ENCODE results near the gene RASAL1.

The RASAL1 gene

GRCh38 chr12:113058553-113058952 is 77.0 kb downstream of the RASAL1 start:
- peaks cover 4% of the 10 kb centered on the region for H3F3A ChIP-seq (ENCODE audit: insufficient read depth, low read length)
- H3K27ac ChIP-seq (ENCODE audit: low read depth, low read length, poor library complexity, severe bottlenecking), result peak overlapping the region; percentile 99
- peak overlapping the region; percentile 85 for H3K9ac ChIP-seq (ENCODE audit: low read length)
- no peaks in the 10 kb centered on the region for H3K9me3 ChIP-seq (ENCODE audit: low read length)
- no peak overlapping the region for H2AFZ ChIP-seq (ENCODE audit: low read length)
- no peaks in the 10 kb centered on the region for H3K9me2 ChIP-seq (ENCODE audit: low read depth, low read length)
- H3K27me3 ChIP-seq (ENCODE audit: insufficient read depth, low read length), result no peaks in the 10 kb centered on the region
- H3K36me3 ChIP-seq (ENCODE audit: insufficient read depth, low read length), result peaks cover 66% of the 10 kb centered on the region
- peaks cover 73% of the 10 kb centered on the region for H3K4me1 ChIP-seq (ENCODE audit: insufficient read depth, low read length, severe bottlenecking)
- H4K20me1 ChIP-seq (ENCODE audit: insufficient read depth, low read length), result no peaks in the 10 kb centered on the region
- H3K4me3 ChIP-seq (ENCODE audit: low read depth, low read length, poor library complexity, severe bottlenecking), result peak overlapping the region; percentile 73
- peak overlapping the region; percentile 97 for H3K4me2 ChIP-seq (ENCODE audit: low read length)
- peaks cover 75% of the 10 kb centered on the region for H3K79me2 ChIP-seq (ENCODE audit: insufficient read depth, low read length)
- no peak for TF ChIP-seq CTCF (IDR thresholded peaks at IDR 0.05; ENCODE audit: low read length)
- no peak for TF ChIP-seq EZH2 (IDR thresholded peaks at IDR 0.05; ENCODE audit: borderline replicate concordance, low read length)

- peaks cover 73% of the 10 kb centered on the region for H3K4me1 ChIP-seq (ENCODE audit: insufficient read depth, low read length, severe bottlenecking)
- no peaks in the 10 kb centered on the region for H3K9me3 ChIP-seq (ENCODE audit: low read length)
- peaks cover 59% of the 10 kb centered on the region for H3K36me3 ChIP-seq (ENCODE audit: insufficient read depth, low read length)
- peaks cover 68% of the 10 kb centered on the region for H3K79me2 ChIP-seq (ENCODE audit: insufficient read depth, low read length)
- H3K9me2 ChIP-seq (ENCODE audit: low read depth, low read length), result no peaks in the 10 kb centered on the region
- H2AFZ ChIP-seq (ENCODE audit: low read length), result no peak overlapping the region
- peak overlapping the region; percentile 97 for H3K4me2 ChIP-seq (ENCODE audit: low read length)
- H3K27ac ChIP-seq (ENCODE audit: low read depth, low read length, poor library complexity, severe bottlenecking), result peak overlapping the region; percentile 99
- H3K9ac ChIP-seq (ENCODE audit: low read length), result peak overlapping the region; percentile 85
- peak overlapping the region; percentile 73 for H3K4me3 ChIP-seq (ENCODE audit: low read depth, low read length, poor library complexity, severe bottlenecking)
- H3K27me3 ChIP-seq (ENCODE audit: insufficient read depth, low read length), result no peaks in the 10 kb centered on the region
- peaks cover 4% of the 10 kb centered on the region for H3F3A ChIP-seq (ENCODE audit: insufficient read depth, low read length)
- H4K20me1 ChIP-seq (ENCODE audit: insufficient read depth, low read length), result no peaks in the 10 kb centered on the region
- no peak for TF ChIP-seq CTCF (IDR thresholded peaks at IDR 0.05; ENCODE audit: low read length)
- no peak for TF ChIP-seq EZH2 (IDR thresholded peaks at IDR 0.05; ENCODE audit: borderline replicate concordance, low read length)
These were observed 77.7 kb downstream of the RASAL1 start for GRCh38 chr12:113057565-113058485.

GRCh38 chr12:113056631-113057488 is 78.7 kb downstream of the RASAL1 start, which contains the start of gene DTX1:
Gene DTX1 (plus strand): TSS chr12:113056730. CDS start chr12:113058193, 1,463 bp downstream.
- no peak within 1 kb of the TSS for H2AFZ ChIP-seq (ENCODE audit: low read length)

More at GRCh38 chr12:113056631-113057488, 78.7 kb downstream of the RASAL1 start, which contains the start of gene DTX1:
- H3K9me2 ChIP-seq (ENCODE audit: low read depth, low read length), result no peaks in the 10 kb centered on the region
- peaks cover 1% of the 10 kb centered on the region for H3F3A ChIP-seq (ENCODE audit: insufficient read depth, low read length)
- H3K9me3 ChIP-seq (ENCODE audit: low read length), result no peaks in the 10 kb centered on the region
- peak within 1 kb of the TSS; percentile 99 for H3K27ac ChIP-seq (ENCODE audit: low read depth, low read length, poor library complexity, severe bottlenecking)
- H3K79me2 ChIP-seq (ENCODE audit: insufficient read depth, low read length), result peaks cover 60% of the 10 kb centered on the region
- peaks cover 50% of the 10 kb centered on the region for H3K36me3 ChIP-seq (ENCODE audit: insufficient read depth, low read length)
- H3K9ac ChIP-seq (ENCODE audit: low read length), result peak within 1 kb of the TSS; percentile 85
- H3K27me3 ChIP-seq (ENCODE audit: insufficient read depth, low read length), result no peaks in the 10 kb centered on the region
- TF ChIP-seq CTCF (IDR thresholded peaks at IDR 0.05; ENCODE audit: low read length), result no peak
- no peak for TF ChIP-seq EZH2 (IDR thresholded peaks at IDR 0.05; ENCODE audit: borderline replicate concordance, low read length)
- H3K4me1 ChIP-seq (ENCODE audit: insufficient read depth, low read length, severe bottlenecking), result peaks cover 73% of the 10 kb centered on the region
- H3K4me2 ChIP-seq (ENCODE audit: low read length), result peak within 1 kb of the TSS; percentile 97
- no peaks in the 10 kb centered on the region for H4K20me1 ChIP-seq (ENCODE audit: insufficient read depth, low read length)
- H3K4me3 ChIP-seq (ENCODE audit: low read depth, low read length, poor library complexity, severe bottlenecking), result peak within 1 kb of the TSS; percentile 73
